Calu3 (cell line): ENCODE results near the gene NPC2. TPM values are rescaled to one million over a fixed set of nuclear protein-coding genes. Genes with fewer than 3 reads are reported as not detected.

Experiments
- BruUV-seq: library from RNA; stranded (reverse); fragments of 400-500 nt; replicated peaks from 2 replicates; lab custom pipeline; 2021; lab: Mats Ljungman, UMichigan
- CTCF ChIA-PET: fragments of 300-600 bp; sonication (Branson Sonifier 250); formaldehyde crosslinking; loops from one replicate; lab custom pipeline; 2022; ENCODE audit warnings: antibody characterized with exemption; lab: Charles Lee
- DNase-seq: peaks from one replicate; pipeline ENCODE4 v3.0.0; 2022
- H3K27ac Mint-ChIP-seq: one replicate; pipeline ENCODE4 v1.8.0; 2022; ENCODE audit warnings: mixed read lengths; ENCODE audit not compliant: unreplicated experiment
- H3K27me3 Mint-ChIP-seq: one replicate; pipeline ENCODE4 v1.8.0; 2022; ENCODE audit warnings: mixed read lengths; ENCODE audit not compliant: unreplicated experiment
- H3K36me3 Mint-ChIP-seq: one replicate; pipeline ENCODE4 v1.8.0; 2022; ENCODE audit warnings: mild to moderate bottlenecking, moderate library complexity, mixed read lengths; ENCODE audit not compliant: insufficient read depth, unreplicated experiment
- H3K4me1 Mint-ChIP-seq: one replicate; pipeline ENCODE4 v1.8.0; 2022; ENCODE audit warnings: mild to moderate bottlenecking, low read depth, mixed read lengths; ENCODE audit not compliant: unreplicated experiment
- H3K4me3 Mint-ChIP-seq: one replicate; pipeline ENCODE4 v1.8.0; 2022; ENCODE audit warnings: mild to moderate bottlenecking, low read depth, moderate library complexity, mixed read lengths; ENCODE audit not compliant: unreplicated experiment
- H3K9me3 Mint-ChIP-seq: one replicate; pipeline ENCODE4 v1.8.0; 2022; ENCODE audit warnings: low read depth, mixed read lengths; ENCODE audit not compliant: unreplicated experiment
- intact Hi-C: fragments of 100-400 bp; cut with micrococcal nuclease; formaldehyde crosslinking; loops from one replicate; pipeline ENCODE4 v1.10.0; 2022; ENCODE audit not compliant: unreplicated experiment
- total RNA-seq: library from RNA; stranded (reverse); gene quantifications from 2 replicates; pipeline ENCODE4 v1.2.3, GENCODE V29; 2022
- TF ChIP-seq, protein P1 (sequence below): fragments of 200-600 bp; IDR thresholded peaks from one replicate; pipeline ENCODE4 v1.8.0; 2022; ENCODE audit warnings: antibody characterized with exemption; ENCODE audit not compliant: unreplicated experiment

The NPC2 gene
- total RNA-seq, 1 experiment from 2014 or later = 142 TPM

GRCh38 chr14:74524812-74525135 is 31.7 kb upstream of the NPC2 start:
- no peak for DNase-seq
- H3K4me1 Mint-ChIP-seq = no peaks in the 10 kb centered on the region
- TF ChIP-seq, protein P1, sequence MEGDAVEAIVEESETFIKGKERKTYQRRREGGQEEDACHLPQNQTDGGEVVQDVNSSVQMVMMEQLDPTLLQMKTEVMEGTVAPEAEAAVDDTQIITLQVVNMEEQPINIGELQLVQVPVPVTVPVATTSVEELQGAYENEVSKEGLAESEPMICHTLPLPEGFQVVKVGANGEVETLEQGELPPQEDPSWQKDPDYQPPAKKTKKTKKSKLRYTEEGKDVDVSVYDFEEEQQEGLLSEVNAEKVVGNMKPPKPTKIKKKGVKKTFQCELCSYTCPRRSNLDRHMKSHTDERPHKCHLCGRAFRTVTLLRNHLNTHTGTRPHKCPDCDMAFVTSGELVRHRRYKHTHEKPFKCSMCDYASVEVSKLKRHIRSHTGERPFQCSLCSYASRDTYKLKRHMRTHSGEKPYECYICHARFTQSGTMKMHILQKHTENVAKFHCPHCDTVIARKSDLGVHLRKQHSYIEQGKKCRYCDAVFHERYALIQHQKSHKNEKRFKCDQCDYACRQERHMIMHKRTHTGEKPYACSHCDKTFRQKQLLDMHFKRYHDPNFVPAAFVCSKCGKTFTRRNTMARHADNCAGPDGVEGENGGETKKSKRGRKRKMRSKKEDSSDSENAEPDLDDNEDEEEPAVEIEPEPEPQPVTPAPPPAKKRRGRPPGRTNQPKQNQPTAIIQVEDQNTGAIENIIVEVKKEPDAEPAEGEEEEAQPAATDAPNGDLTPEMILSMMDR = no peak
- CTCF ChIA-PET = interaction anchor here (0.6 kb wide), 2 partner anchors 41 to 517 kb away, joined by 3 read pairs; no protein-coding TSS in a partner anchor
- intact Hi-C loops = no loop called here
- H3K4me3 Mint-ChIP-seq = no peak overlapping the region
- H3K36me3 Mint-ChIP-seq = no peaks in the 10 kb centered on the region
- no peaks in the 10 kb centered on the region for H3K9me3 Mint-ChIP-seq
- no peak overlapping the region for H3K27ac Mint-ChIP-seq
- H3K27me3 Mint-ChIP-seq = peaks cover 15% of the 10 kb centered on the region
- no TSS peak for BruUV-seq

DNA sequence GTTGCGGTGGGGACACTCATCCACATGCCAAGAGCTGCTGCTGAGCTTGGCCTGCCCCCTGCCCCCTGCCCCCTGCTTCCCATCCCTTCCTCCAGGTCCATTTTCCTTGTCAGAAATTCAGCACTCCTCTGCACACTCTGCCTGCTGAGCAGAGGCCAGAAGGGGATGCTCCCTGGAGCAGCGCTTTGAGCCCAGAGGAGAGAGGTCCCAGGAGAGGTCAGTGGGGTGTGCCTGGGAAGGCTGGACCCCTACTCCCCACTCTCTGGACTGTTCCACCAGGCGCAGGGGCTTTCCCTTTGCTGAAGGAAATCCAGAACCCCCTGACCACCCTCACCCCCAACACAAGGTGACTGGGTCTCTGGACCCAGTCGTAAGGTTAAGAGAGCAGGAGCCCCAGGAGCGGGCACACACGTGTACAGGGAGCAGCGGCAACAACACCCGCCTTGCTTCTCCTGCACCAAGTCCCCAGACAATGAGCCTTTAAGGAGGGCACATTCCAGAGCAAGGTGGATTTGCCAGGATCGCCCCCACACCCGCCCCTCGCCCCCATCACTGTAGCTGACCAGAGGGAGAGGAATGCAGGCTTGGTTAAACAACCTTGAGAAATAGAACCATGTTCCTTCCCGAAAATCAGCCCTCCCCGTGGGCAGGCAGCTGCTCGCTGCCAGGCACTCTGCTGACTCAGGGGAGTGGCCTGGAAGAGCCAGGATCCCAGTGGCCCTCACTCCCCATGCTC is 31.1 kb upstream of the NPC2 start:
- intact Hi-C loops = no loop called here
- Mint-ChIP-seq H3K27ac (no peak overlapping the region), H3K4me3 (no peak overlapping the region), H3K9me3 (no peaks in the 10 kb centered on the region), H3K4me1 (no peaks in the 10 kb centered on the region), H3K27me3 (peaks cover 15% of the 10 kb centered on the region), H3K36me3 (no peaks in the 10 kb centered on the region)
- TF ChIP-seq, protein P1 = no peak
- no TSS peak for BruUV-seq
- peak; percentile 22 for DNase-seq
- CTCF ChIA-PET = interaction anchor here (0.6 kb wide), 2 partner anchors 42 to 517 kb away, joined by 3 read pairs; no protein-coding TSS in a partner anchor

GRCh38 chr14:74522740-74523139 is 29.6 kb upstream of the NPC2 start:
- no peak overlapping the region for H3K4me3 Mint-ChIP-seq
- peaks cover 15% of the 10 kb centered on the region for H3K27me3 Mint-ChIP-seq
- no peak for DNase-seq
- H3K36me3 Mint-ChIP-seq = no peaks in the 10 kb centered on the region
- BruUV-seq = no TSS peak
- CTCF ChIA-PET = no interaction called here
- no peak overlapping the region for H3K27ac Mint-ChIP-seq
- TF ChIP-seq, protein P1 = no peak
- no peaks in the 10 kb centered on the region for H3K4me1 Mint-ChIP-seq
- intact Hi-C loops = no loop called here
- no peaks in the 10 kb centered on the region for H3K9me3 Mint-ChIP-seq

DNA sequence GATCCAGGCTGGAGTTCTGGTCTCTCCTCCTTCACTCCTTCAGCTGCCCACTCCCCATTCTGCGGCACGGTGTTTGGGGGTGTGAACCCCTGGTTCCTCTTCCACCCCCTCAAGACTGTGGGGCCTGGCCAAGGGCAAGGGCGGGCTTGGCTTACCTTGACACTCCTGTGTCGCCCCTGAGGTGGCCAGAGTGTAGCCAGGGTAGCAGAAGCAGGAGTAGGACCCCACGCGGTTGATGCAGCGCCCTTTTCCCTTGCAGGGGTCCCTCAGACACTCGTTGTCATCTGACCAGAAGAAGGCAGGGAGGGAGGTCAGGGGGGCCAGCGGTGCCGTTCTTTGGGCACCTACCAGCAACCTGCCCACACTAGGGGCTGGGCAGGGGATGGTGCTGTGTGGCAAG is 28.7 kb upstream of the NPC2 start:
- no TSS peak for BruUV-seq
- Mint-ChIP-seq H3K36me3 (no peaks in the 10 kb centered on the region), H3K9me3 (no peaks in the 10 kb centered on the region), H3K27me3 (peaks cover 15% of the 10 kb centered on the region), H3K27ac (no peak overlapping the region), H3K4me1 (no peaks in the 10 kb centered on the region), H3K4me3 (no peak overlapping the region)
- TF ChIP-seq, protein P1 = no peak
- CTCF ChIA-PET = no interaction called here
- intact Hi-C loops = no loop called here
- DNase-seq = no peak
